Motor neuron (in vitro differentiated cells): ENCODE data around the gene ZNF20. TPM values are rescaled to one million over a fixed set of nuclear protein-coding genes. Genes with fewer than 3 reads are reported as not detected.
A peak's percentile ranks its signal among the peaks of the same experiment; 100 is the strongest.

Experiments
- ATAC-seq, 8 experiments: fragments of 200-7000 bp; cut with Tn5 transposase; replicated peaks in 6 of 8; 2 replicates each; pipeline ENCODE4 v1.8.0; 2021; ENCODE audit warnings: mild to moderate bottlenecking in 8 of 8, moderate library complexity in 8 of 8
- H3K27ac ChIP-seq, 2 donors: fragments of 250-450 bp; sonication (Bioruptor Pico); 2 replicates each; pipeline ENCODE4 v1.9.0; 2021; ENCODE audit warnings: antibody characterized with exemption in 2 of 2, mild to moderate bottlenecking in 2 of 2, moderate library complexity in 1 of 2
- H3K4me1 ChIP-seq, 2 donors: fragments of 250-450 bp; sonication (Bioruptor Pico); replicated peaks in 1 of 2; 2 replicates each; pipeline ENCODE4 v1.6.1; 2021; ENCODE audit warnings: antibody characterized with exemption in 2 of 2, mild to moderate bottlenecking in 2 of 2, moderate library complexity in 1 of 2
- H3K4me3 ChIP-seq, 5 donors: fragments of 250-450 bp; sonication (Bioruptor Pico); 2 replicates each; pipeline ENCODE4 v1.9.0; 2021; ENCODE audit warnings: antibody characterized with exemption in 5 of 5, mild to moderate bottlenecking in 5 of 5, moderate library complexity in 4 of 5
- WGBS, 10 experiments: fragments of 450-650 bp; shearing (Covaris generic); methylation state at CpG; one replicate each; pipeline ENCODE4 v1.0.0; 2022; 5-methylcytosine and 5-hydroxymethylcytosine counted together
- in situ Hi-C, 9 experiments: fragments of 400-800 bp; cut with MboI; loops; one replicate each; pipeline ENCODE4 v1.15.0; 2021; ENCODE audit warnings: low sequenced_read_pairs in 9 of 9, low pct_unique_long_range_greater_than_20kb in 2 of 9; ENCODE audit not compliant: unreplicated experiment in 9 of 9
- total RNA-seq, 8 experiments: library from RNA; unstranded; fragments of 300-600 nt; gene quantifications; 2 replicates each; pipeline versions ENCODE4 v1.2.3 to v1.2.4, GENCODE V29; 2022

Gene ZNF20
- 10 to 100 TPM in 5 of 8 experiments, 1 to 10 TPM in 3; 2.2 to 31.9 (median 16.8) TPM for total RNA-seq

DNA sequence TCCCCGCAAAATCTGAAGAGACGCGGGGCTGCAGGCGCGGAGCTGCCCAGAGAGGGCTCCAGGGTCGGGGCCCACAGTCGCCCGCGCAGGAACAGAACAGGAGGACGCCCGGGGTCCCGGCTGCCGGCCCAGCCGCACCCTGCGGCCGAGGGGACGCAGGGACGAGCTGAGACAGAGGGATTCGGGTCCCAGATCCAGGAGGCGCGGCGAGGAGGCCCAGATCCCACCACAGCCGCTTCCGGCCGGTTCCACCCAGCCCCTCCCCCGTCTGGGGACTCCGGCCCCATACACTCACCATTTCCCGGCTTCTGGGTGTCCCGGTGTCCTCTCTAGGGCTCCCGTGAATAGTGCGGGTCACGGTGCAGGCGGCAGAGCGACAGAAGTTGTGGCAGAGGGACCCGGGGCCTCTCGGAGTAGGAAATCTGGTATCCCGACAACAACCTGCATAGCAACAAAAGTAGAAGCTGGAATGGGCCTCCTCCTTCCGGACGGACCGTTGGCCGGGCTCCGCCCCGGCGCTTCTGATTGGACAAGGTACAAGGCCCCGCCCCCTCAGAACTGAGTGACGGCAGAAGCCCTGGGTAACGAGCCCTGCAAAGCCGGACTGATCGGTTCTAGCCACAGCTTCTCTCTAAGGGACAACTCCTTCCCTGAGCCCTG is at the start of gene ZNF20:
ZNF20 (minus strand) TSS at position 466 of the 660 bp plus-strand sequence; CDS start at position 298, 168 bp downstream.
- peaks cover 6 to 11% of the 10 kb centered on the region in 2 donors for H3K4me1 ChIP-seq
- ATAC-seq: peak; percentile 91 to 98 (median 96)
- 0% methylated on average over 3 to 11 of the region's 49 CpGs; no CpG with 5 or more reads in 6 of the 10 experiments for WGBS, 10 experiments
- in situ Hi-C loops: no loop called here
- peak within 1 kb of the TSS; percentile 57 to 91 (median 73) for H3K4me3 ChIP-seq
- H3K27ac ChIP-seq: peak within 1 kb of the TSS; percentile 48 to 87

DNA sequence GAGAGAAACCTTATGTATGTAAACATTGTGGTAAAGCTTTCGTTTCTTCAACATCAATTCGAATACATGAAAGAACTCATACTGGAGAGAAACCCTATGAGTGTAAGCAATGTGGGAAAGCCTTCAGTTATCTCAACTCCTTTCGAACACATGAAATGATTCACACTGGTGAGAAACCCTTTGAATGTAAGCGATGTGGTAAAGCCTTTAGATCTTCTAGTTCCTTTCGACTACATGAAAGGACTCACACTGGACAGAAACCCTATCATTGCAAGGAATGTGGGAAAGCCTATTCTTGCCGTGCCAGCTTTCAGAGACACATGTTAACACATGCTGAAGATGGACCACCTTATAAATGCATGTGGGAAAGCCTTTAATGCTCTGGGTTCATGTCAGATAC is 47.5 kb upstream of the ZNF20 start:
- H3K4me3 ChIP-seq: no peak overlapping the region
- in situ Hi-C loops: no loop called here
- no peak overlapping the region for H3K27ac ChIP-seq
- H3K4me1 ChIP-seq: no peaks in the 10 kb centered on the region
- 88 to 100% (median 94%) methylated on average over 2 to 6 of the region's 6 CpGs for WGBS, 10 experiments
- ATAC-seq: no peak

DNA sequence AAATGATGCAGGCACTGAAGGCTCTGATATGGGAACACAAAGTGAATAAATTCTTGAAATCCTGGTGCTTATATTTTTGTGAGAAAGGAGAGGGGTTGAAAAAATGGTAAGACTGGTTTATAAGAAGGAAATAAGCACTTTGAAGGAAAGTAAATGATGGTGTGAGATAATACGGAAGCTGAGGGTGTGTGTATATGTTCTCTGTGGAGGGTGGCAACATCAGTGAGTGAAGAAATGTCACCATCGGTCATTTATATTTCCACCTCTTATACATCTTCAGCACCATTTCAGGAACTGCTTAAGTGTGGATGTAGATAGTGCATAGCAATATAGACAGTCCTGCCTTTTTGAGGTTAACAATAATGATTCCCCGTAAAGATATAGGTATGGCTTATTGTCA is 40.2 kb upstream of the ZNF20 start:
- WGBS, 10 experiments: 87 to 100% (median 100%) methylated on average over 1 to 3 of the region's 3 CpGs; no CpG with 5 or more reads in 1 of the 10 experiments
- ATAC-seq: no peak

DNA sequence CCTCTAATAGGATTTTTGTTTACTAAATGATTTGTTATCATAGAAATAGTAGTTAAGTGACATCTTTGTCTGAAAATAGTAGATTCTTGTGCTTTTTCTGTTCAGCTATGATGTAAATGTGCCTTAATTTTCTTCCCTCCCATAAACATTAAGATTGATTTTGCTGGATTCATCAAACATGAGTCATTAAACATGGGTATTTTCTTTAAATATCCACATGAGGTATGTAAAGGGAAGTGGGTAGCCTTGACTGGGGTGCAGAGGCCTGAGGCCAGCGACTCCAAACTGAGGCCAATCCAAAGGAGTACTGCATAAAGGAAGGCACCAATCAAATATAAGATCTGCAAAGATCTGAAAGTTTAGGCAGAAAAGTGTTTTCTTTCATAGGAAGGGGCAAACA is 26.5 kb upstream of the ZNF20 start:
- Histone ChIP-seq H3K27ac (no peak overlapping the region), H3K4me3 (no peak overlapping the region), H3K4me1 (peaks cover 5 to 8% of the 10 kb centered on the region in 2 donors)
- no peak for ATAC-seq
- in situ Hi-C loops: no loop called here
- WGBS, 10 experiments: 50 to 100% (median 88%) methylated on average over 1 of the region's 1 CpG; no CpG with 5 or more reads in 3 of the 10 experiments

More for the DNA sequence above, 40.2 kb upstream of the ZNF20 start:
- Histone ChIP-seq H3K27ac (no peak overlapping the region), H3K4me1 (no peaks in the 10 kb centered on the region), H3K4me3 (no peak overlapping the region)
- in situ Hi-C loops: no loop called here

DNA sequence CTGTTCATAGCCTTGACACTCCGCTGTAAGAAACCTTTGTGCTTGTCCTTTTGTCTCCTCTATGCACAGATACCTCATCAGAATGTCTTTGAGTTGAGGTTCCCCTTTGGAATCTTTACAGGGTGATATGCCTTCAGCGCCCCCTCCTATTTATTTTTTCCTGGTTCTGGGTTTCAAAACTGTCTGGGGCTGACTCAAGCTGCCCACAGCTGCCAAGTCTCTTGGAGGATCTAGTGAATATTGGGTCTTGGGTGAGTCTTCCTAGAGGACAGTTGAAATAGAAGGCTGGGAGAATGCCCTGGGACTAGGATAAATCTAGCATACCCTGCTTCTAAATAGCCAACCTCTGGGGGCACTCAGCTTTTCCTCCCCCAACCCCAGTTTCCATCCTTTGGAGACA is 23.7 kb upstream of the ZNF20 start:
- 0 to 30% (median 12%) methylated on average over 1 to 2 of the region's 2 CpGs; no CpG with 5 or more reads in 2 of the 10 experiments for WGBS, 10 experiments
- in situ Hi-C loops: no loop called here
- ATAC-seq: no peak

DNA sequence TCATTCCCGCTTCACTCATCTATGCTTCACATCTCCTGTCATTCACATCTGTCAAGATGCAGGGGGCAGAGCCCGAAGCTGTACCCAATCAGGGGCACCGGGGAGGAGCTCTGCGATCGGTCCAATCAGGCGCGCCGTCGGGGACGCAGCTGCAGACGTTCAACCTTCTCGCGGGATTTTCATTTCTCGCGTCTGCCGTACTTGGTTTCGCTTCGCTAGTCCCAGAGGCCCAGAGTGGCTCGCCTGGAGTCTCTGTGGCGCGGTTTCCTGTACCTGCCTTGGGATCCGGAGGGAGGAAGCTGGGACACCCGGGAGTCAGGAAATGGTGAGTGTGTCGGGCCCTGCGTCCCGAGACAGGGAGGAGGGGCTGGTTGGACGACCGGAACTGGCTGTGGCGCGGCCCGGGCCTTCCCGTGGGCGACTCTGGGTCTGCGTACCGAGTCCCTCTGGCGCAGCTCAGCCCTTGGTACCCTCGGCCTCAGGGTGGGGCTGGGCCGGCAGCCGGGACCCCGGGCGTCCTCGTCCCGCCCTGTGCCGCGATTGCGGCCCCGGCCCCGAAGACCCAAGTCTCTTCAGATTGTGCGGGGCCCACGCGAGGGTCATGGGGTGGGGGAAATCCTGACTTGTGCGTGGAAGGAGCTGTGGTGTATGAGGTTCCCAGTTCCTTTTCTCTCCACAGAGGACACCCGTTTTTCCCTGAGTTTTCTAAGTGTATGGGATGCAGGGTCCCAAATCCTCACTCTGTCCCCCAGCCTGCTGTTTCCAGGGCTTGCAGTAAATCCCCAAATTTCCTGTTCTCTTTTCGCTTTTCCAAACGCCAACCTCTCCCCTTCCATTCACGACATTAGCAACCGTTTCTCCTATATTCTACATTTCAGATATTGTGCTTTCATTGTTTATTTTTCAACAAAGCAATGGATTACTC is 23.0 kb upstream of the ZNF20 start, which contains the start of gene ZNF136:
ZNF136 (plus strand) TSS at position 215 of the 925 bp plus-strand sequence; CDS start at position 323, 108 bp downstream.
- peaks cover 5 to 8% of the 10 kb centered on the region in 2 donors for H3K4me1 ChIP-seq

More for the DNA sequence above, 23.7 kb upstream of the ZNF20 start:
- Histone ChIP-seq H3K27ac (no peak overlapping the region), H3K4me1 (peaks cover 5 to 8% of the 10 kb centered on the region in 2 donors), H3K4me3 (peak overlapping the region; percentile 67 to 94 (median 84))

DNA sequence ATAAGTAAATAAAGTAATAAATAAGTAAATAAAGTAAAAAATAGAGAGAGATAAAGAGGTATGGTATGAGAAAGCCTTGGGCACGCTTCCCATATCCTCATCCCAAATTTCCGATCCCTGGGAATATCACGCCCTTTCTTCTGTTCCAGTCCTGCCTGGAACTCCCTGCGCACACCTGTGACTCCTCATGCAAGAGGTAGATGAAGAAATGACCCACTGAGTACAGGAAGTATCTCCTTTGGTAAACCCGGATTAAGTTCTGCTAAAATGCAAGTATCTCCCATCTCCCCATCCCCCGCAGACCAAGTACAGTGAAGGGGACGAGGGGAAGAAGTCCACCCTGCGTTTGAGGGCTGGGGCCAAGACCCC is 22.3 kb upstream of the ZNF20 start:
- in situ Hi-C loops: no loop called here
- no peak for ATAC-seq
- H3K27ac ChIP-seq: no peak overlapping the region
- H3K4me3 ChIP-seq: peak overlapping the region; percentile 67 to 94 (median 84)
- peaks cover 5 to 8% of the 10 kb centered on the region in 2 donors for H3K4me1 ChIP-seq
- WGBS, 10 experiments: 12 to 75% (median 31%) methylated on average over 2 to 7 of the region's 8 CpGs; no CpG with 5 or more reads in 1 of the 10 experiments

More for the DNA sequence above, 23.0 kb upstream of the ZNF20 start, which contains the start of gene ZNF136:
- 0 to 11% (median 1%) methylated on average over 2 to 32 of the region's 57 CpGs for WGBS, 10 experiments
- Histone ChIP-seq H3K27ac (peak within 1 kb of the TSS; percentile 68 to 92), H3K4me3 (peak within 1 kb of the TSS; percentile 67 to 94 (median 84))
- in situ Hi-C loops: no loop called here
- peak; percentile 96 to 99 (median 99) for ATAC-seq

DNA sequence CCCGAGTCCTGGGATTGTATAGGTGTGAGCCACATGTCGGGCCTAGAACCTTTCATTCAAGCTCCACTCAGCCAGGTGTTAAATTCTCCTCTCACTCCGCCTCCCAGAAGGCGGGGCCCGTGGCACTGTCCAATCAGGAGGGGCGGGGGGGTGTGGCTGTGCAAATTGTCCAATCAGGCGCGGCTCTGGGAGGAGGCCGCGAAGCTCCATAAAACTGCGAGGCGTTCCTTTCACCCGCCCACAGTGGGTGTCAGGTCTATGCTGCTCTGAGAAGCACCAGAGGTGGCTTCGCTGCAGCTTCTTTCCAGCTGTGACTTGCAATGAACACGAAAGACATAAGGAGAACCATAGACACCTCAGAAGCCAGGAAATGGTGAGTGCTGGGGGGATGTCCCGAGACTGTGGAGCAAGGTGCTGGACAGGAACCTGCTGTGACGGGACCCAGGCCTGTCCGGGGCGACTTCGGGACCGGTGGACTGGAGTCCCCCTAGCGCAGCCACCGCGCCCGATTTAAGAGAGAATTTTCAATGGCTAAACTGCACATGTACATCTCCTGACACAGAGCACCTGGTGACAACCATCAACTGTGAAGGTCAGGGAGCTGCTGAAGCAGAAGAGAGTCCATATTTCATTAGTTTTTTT is 19.7 kb upstream of the ZNF20 start:
- Histone ChIP-seq H3K4me3 (no peak overlapping the region), H3K4me1 (peaks cover 10 to 15% of the 10 kb centered on the region in 2 donors), H3K27ac (no peak overlapping the region)
- ATAC-seq: no peak
- in situ Hi-C loops: no loop called here
- 80 to 93% (median 91%) methylated on average over 1 to 14 of the region's 25 CpGs; no CpG with 5 or more reads in 5 of the 10 experiments for WGBS, 10 experiments

DNA sequence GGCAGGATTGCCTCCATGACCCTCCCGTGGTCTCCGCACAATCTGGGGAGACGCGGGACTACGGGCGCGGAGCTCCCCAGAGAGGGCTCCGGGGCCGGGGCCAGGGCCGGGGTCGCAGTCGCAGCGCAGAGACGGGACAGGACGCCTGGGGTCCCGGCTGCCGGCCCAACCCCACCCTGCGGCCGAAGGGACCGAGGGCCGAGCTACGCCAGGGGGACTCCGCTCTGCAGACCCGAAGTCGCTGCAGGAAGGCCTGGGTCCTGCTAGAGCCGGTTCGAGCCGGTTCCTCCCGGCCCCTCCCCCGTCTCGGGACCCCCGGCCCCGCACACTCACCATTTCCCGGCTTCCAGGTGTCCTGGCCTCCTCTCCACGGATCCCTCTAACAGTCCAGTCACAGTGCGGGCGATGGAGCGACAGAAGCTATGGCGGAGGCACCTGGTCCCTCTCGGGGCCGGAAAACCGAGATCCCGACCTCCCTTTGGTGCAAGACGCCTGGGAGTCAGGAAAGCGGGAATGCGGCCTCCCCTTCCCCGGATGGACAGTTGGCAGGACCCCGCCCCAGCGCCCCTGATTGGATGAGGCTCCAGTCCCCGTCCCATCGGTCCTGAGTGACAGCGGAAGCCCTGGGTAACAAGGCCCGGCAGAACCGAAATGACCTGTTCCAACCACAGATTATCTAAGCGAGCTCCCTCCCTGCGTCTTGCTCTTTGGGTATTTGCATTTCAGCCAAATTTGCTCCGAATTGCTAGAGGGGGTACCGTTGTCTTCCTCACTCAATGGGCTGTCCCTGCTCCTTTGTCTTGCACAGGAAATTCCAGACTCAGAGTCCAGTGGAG is 16.3 kb upstream of the ZNF20 start, which contains the start of gene ZNF625:
ZNF625 (minus strand) TSS at position 512 of the 836 bp plus-strand sequence; CDS start at position 336, 176 bp downstream.
- in situ Hi-C loops: no loop called here
- Histone ChIP-seq H3K27ac (peak within 1 kb of the TSS; percentile 91 to 98), H3K4me1 (peaks cover 11 to 13% of the 10 kb centered on the region in 2 donors), H3K4me3 (peak within 1 kb of the TSS; percentile 69 to 96 (median 85))
- 0% methylated on average over 1 to 8 of the region's 58 CpGs; no CpG with 5 or more reads in 4 of the 10 experiments for WGBS, 10 experiments
- peak; percentile 94 to 99 (median 98) for ATAC-seq

DNA sequence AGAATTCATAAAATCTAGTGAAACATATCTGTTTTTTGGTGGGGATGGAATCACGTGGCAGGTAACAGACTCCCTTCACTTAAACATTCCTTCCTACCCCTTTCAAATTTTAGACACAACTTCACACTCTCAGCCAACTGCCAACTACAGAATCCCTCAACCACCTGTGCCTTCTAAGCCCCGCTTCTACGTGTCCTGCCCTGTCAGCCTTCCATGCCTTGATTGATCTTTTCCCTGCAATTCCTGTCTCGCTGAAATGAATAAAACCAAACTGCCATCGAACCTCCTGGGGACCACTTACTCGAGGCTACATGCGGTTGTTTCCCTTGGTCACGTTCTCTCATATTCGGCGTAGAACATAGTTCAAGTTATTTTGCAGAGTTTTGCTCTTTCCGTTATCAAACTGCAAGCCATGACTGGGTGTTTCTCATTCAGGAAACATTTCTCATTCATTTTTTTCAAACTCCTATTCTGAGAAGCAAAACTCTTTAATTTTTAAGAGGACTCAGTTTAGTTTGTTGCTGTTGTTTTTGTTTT is 15.2 kb upstream of the ZNF20 start:
- Histone ChIP-seq H3K27ac (peak overlapping the region; percentile 91 to 98), H3K4me1 (peaks cover 11 to 13% of the 10 kb centered on the region in 2 donors), H3K4me3 (peak overlapping the region; percentile 69 to 96 (median 85))
- no peak for ATAC-seq
- in situ Hi-C loops: no loop called here
- 9 to 52% (median 28%) methylated on average over 1 to 9 of the region's 11 CpGs; no CpG with 5 or more reads in 1 of the 10 experiments for WGBS, 10 experiments

DNA sequence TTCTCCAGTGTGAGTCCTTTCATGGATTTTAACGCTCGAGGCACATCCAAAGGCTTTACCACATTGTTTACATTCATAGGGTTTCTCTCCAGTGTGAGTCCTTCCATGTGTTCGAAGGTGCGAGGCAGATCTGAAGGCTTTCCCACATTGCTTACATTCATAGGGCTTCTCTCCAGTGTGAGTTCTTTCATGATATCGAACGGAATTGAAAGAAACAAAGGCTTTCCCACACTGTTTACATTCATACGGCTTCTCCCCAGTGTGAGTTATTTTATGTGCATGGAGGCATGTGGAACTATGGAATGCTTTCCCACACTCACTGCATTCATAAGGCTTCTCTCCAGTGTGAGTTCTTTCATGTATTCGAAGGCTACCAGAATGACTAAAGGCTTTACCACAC is 5.2 kb upstream of the ZNF20 start:
- in situ Hi-C loops: no loop called here
- 90 to 100% (median 97%) methylated on average over 2 to 7 of the region's 8 CpGs; no CpG with 5 or more reads in 3 of the 10 experiments for WGBS, 10 experiments
- H3K4me3 ChIP-seq: no peak overlapping the region
- H3K27ac ChIP-seq: no peak overlapping the region
- ATAC-seq: no peak
- H3K4me1 ChIP-seq: peaks cover 0 to 7% of the 10 kb centered on the region in 2 donors
